ENCODE results near the gene NSG2.
"Not testable (repeated sequence)": the region's sequence is repeated elsewhere in the genome, so short reads cannot be mapped to it uniquely, and the experiment has no call there.

The NSG2 gene

DNA sequence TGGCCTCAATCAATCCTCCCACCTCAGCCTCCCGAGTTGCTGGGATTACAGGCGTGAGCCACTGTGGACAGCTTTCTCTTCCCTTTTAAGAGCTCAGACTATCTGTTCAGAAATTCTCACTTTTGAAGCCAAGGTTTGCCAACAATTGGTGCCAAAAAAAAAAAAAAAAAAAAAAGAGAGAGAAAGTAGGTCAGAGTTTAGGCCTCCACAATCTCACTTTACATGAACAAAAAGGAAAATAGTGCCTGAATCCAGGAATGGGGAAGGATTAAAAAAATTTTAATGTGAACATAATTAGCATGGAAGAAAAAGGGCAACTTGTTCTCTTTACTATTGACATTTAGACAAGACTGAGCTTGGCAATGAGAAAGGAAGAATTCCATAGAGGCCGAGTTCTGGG lies 94.1 kb downstream of the NSG2 start:
- no peaks in the 10 kb centered on the region for H3K36me3 ChIP-seq (replicated peaks)
- no peaks in the 10 kb centered on the region for H3K27me3 ChIP-seq (ENCODE audit: low read depth)
- no peaks in the 10 kb centered on the region for H3K9me3 ChIP-seq
- H3K4me3 ChIP-seq: no peak overlapping the region
- in situ Hi-C loops (cut with MboI; ENCODE audit: low sequenced_read_pairs): no loop called here
- no peak for DNase-seq (ENCODE audit: low spot score in 2 of 2)
- no peaks in the 10 kb centered on the region for H3K4me1 ChIP-seq

- no peak overlapping the region for H3K4me3 ChIP-seq
- in situ Hi-C loops (cut with MboI; ENCODE audit: low sequenced_read_pairs): no loop called here
- H3K27me3 ChIP-seq (ENCODE audit: low read depth): no peaks in the 10 kb centered on the region
- no peaks in the 10 kb centered on the region for H3K9me3 ChIP-seq
- H3K36me3 ChIP-seq (replicated peaks): no peaks in the 10 kb centered on the region
- no peaks in the 10 kb centered on the region for H3K4me1 ChIP-seq
- no peak for DNase-seq (ENCODE audit: low spot score in 2 of 2)
Measured at GRCh38 chr5:174140452-174141020, 95.0 kb downstream of the NSG2 start.

GRCh38 chr5:174141398-174141797 lies 95.9 kb downstream of the NSG2 start:
- H3K27me3 ChIP-seq (ENCODE audit: low read depth): no peaks in the 10 kb centered on the region
- no peak for DNase-seq (ENCODE audit: low spot score in 2 of 2)
- no peak overlapping the region for H3K4me3 ChIP-seq
- in situ Hi-C loops (cut with MboI; ENCODE audit: low sequenced_read_pairs): no loop called here
- no peaks in the 10 kb centered on the region for H3K36me3 ChIP-seq (replicated peaks)
- no peaks in the 10 kb centered on the region for H3K4me1 ChIP-seq
- no peaks in the 10 kb centered on the region for H3K9me3 ChIP-seq

DNA sequence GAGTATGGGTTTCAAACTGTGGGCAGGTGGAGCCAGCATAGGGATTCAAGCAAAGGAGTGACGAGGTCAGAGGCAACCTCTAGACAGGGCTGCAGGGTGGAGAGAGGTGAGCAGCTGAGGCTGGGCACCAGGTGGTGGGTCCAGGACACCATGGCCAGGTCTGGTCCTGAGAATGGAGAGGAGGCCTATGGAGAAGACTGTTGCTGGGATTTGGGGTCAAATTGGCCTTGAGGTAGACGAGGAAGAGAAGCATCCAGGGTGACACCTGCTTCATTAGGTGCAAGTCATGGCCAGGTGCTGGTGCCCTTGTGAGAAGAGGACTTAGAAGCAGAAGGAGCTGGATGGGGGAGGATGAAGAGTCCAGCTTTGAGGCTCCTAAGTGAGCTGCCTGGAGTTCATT lies 99.6 kb downstream of the NSG2 start:
- no peaks in the 10 kb centered on the region for H3K27me3 ChIP-seq (ENCODE audit: low read depth)
- in situ Hi-C loops (cut with MboI; ENCODE audit: low sequenced_read_pairs): no loop called here

GRCh38 chr5:174145821-174146220 lies 100.3 kb downstream of the NSG2 start:
- H3K27me3 ChIP-seq (ENCODE audit: low read depth): no peaks in the 10 kb centered on the region
- no peaks in the 10 kb centered on the region for H3K36me3 ChIP-seq (replicated peaks)
- no peaks in the 10 kb centered on the region for H3K4me1 ChIP-seq
- no peak for DNase-seq (ENCODE audit: low spot score in 2 of 2)
- no peaks in the 10 kb centered on the region for H3K9me3 ChIP-seq
- in situ Hi-C loops (cut with MboI; ENCODE audit: low sequenced_read_pairs): no loop called here
- no peak overlapping the region for H3K4me3 ChIP-seq

More for the DNA sequence above, 99.6 kb downstream of the NSG2 start:
- H3K4me3 ChIP-seq: no peak overlapping the region
- H3K36me3 ChIP-seq (replicated peaks): no peaks in the 10 kb centered on the region
- no peak for DNase-seq (ENCODE audit: low spot score in 2 of 2)
- no peaks in the 10 kb centered on the region for H3K9me3 ChIP-seq
- no peaks in the 10 kb centered on the region for H3K4me1 ChIP-seq

DNA sequence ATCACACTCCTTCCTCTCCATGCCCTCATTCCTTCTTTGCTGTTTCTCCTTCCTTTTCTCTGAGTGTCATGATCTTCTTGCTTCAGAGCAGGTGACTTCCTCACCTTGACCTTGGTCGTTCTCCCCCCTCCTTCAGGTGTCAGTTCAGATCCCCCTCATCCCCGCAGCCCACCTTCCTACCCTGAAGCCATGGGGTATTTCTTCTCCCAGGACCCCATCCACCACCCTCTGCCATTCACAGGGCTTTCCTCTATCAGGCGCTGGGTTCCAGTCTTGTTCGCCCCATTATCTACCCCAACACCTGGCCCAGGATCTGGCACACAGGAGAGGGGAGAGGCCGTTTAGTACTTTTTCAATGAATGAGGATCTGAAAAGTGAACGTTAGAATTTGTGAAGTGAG lies 101.0 kb downstream of the NSG2 start:
- in situ Hi-C loops (cut with MboI; ENCODE audit: low sequenced_read_pairs): no loop called here
- Histone ChIP-seq H3K36me3 (replicated peaks) (no peaks in the 10 kb centered on the region), H3K9me3 (no peaks in the 10 kb centered on the region), H3K4me1 (no peaks in the 10 kb centered on the region), H3K27me3 (ENCODE audit: low read depth) (no peaks in the 10 kb centered on the region), H3K4me3 (no peak overlapping the region)
- no peak for DNase-seq (ENCODE audit: low spot score in 2 of 2)

DNA sequence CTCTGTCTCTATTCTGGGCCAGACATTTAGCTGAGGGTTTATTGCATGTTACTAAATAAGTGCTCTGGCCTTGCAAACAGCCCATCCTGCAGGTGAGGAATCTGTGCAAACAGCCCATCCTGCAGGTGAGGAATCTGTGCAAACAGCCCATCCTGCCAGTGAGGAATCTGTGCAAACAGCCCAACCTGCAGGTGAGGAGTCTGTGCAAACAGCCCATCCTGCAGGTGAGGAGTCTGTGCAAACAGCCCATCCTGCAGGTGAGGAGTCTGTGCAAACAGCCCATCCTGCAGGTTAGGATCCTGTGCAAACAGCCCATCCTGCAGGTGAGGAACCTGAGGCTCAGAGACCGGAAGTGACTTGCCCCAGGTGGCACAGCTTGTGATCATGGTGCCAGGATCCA lies 101.5 kb downstream of the NSG2 start:
- H3K9me3 ChIP-seq; H3K4me1 ChIP-seq; H3K36me3 ChIP-seq (replicated peaks); H3K27me3 ChIP-seq (ENCODE audit: low read depth); H3K4me3 ChIP-seq; in situ Hi-C loops (cut with MboI; ENCODE audit: low sequenced_read_pairs); DNase-seq (ENCODE audit: low spot score in 2 of 2): not testable (repeated sequence)

GRCh38 chr5:174147551-174147950 lies 102.0 kb downstream of the NSG2 start:
- Histone ChIP-seq H3K36me3 (replicated peaks) (no peaks in the 10 kb centered on the region), H3K4me1 (no peaks in the 10 kb centered on the region), H3K9me3 (no peaks in the 10 kb centered on the region), H3K27me3 (ENCODE audit: low read depth) (no peaks in the 10 kb centered on the region), H3K4me3 (no peak overlapping the region)
- in situ Hi-C loops (cut with MboI; ENCODE audit: low sequenced_read_pairs): no loop called here
- DNase-seq (ENCODE audit: low spot score in 2 of 2): no peak

DNA sequence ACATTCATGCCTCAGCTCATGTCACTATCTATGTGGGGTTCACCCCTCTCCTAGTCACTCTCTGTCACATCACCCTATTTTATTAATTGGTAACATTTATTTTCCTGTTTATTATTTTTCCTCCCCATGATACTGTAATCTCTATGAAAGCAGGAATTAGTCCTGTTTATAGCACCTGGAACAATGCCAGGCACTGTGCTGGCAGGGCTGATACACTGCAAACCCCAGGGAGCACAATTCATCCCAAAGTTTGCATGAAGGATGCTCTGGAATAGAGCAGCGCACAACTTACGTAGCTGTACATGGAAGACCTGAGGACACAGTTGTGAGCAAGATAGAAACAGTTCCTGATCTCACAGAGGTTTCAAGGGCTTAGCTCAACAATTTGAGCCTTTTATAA lies 103.2 kb downstream of the NSG2 start:
- Histone ChIP-seq H3K9me3 (no peaks in the 10 kb centered on the region), H3K36me3 (replicated peaks) (no peaks in the 10 kb centered on the region), H3K4me1 (no peaks in the 10 kb centered on the region), H3K27me3 (ENCODE audit: low read depth) (no peaks in the 10 kb centered on the region), H3K4me3 (no peak overlapping the region)
- in situ Hi-C loops (cut with MboI; ENCODE audit: low sequenced_read_pairs): no loop called here
- no peak for DNase-seq (ENCODE audit: low spot score in 2 of 2)

GRCh38 chr5:174149426-174149825 lies 103.9 kb downstream of the NSG2 start:
- no peaks in the 10 kb centered on the region for H3K4me1 ChIP-seq
- no peaks in the 10 kb centered on the region for H3K9me3 ChIP-seq
- H3K4me3 ChIP-seq: no peak overlapping the region
- no peaks in the 10 kb centered on the region for H3K36me3 ChIP-seq (replicated peaks)
- no peak for DNase-seq (ENCODE audit: low spot score in 2 of 2)
- in situ Hi-C loops (cut with MboI; ENCODE audit: low sequenced_read_pairs): no loop called here
- no peaks in the 10 kb centered on the region for H3K27me3 ChIP-seq (ENCODE audit: low read depth)

DNA sequence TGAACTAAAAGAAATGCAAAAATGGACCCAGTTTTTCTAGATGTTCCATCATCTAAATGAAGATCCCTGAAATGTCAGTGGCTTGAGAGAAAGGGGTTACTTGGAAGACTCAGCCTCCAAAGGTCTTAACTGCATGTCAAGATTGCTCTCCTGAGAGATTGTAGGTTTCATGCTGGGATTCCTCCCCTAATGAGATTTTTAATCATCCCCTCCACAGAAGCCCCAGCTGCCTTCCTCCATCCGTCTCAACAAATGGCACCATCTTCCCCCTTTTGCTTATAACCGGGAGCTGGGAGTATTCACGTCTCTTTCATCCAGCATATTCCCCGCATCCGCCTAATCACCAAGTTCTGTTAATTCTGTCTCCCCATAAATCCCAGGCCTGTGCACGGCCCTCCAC lies 104.5 kb downstream of the NSG2 start:
- Histone ChIP-seq H3K36me3 (replicated peaks) (no peaks in the 10 kb centered on the region), H3K4me1 (no peaks in the 10 kb centered on the region), H3K9me3 (peaks cover 3% of the 10 kb centered on the region; the same call in 1 of the 2 replicates), H3K4me3 (no peak overlapping the region), H3K27me3 (ENCODE audit: low read depth) (no peaks in the 10 kb centered on the region)
- DNase-seq (ENCODE audit: low spot score in 2 of 2): no peak
- in situ Hi-C loops (cut with MboI; ENCODE audit: low sequenced_read_pairs): no loop called here

- Histone ChIP-seq H3K9me3 (peaks cover 3% of the 10 kb centered on the region; the same call in 1 of the 2 replicates), H3K27me3 (ENCODE audit: low read depth) (no peaks in the 10 kb centered on the region), H3K4me1 (no peaks in the 10 kb centered on the region), H3K36me3 (replicated peaks) (no peaks in the 10 kb centered on the region), H3K4me3 (no peak overlapping the region)
- no peak for DNase-seq (ENCODE audit: low spot score in 2 of 2)
- in situ Hi-C loops (cut with MboI; ENCODE audit: low sequenced_read_pairs): no loop called here
Measured at GRCh38 chr5:174151599-174152181, 106.2 kb downstream of the NSG2 start.

GRCh38 chr5:174154559-174154958 lies 109.1 kb downstream of the NSG2 start:
- in situ Hi-C loops (cut with MboI; ENCODE audit: low sequenced_read_pairs): no loop called here
- H3K9me3 ChIP-seq: peaks cover 3% of the 10 kb centered on the region; the same call in 1 of the 2 replicates
- H3K4me1 ChIP-seq: no peaks in the 10 kb centered on the region
- H3K36me3 ChIP-seq (replicated peaks): no peaks in the 10 kb centered on the region
- H3K27me3 ChIP-seq (ENCODE audit: low read depth): no peaks in the 10 kb centered on the region
- no peak for DNase-seq (ENCODE audit: low spot score in 2 of 2)
- no peak overlapping the region for H3K4me3 ChIP-seq

- in situ Hi-C loops (cut with MboI; ENCODE audit: low sequenced_read_pairs): no loop called here
- DNase-seq (ENCODE audit: low spot score in 2 of 2): no peak
- H3K4me3 ChIP-seq: no peak overlapping the region
- peaks cover 3% of the 10 kb centered on the region; the same call in 1 of the 2 replicates for H3K9me3 ChIP-seq
- H3K27me3 ChIP-seq (ENCODE audit: low read depth): no peaks in the 10 kb centered on the region
- H3K36me3 ChIP-seq (replicated peaks): no peaks in the 10 kb centered on the region
- H3K4me1 ChIP-seq: no peaks in the 10 kb centered on the region
Measured at GRCh38 chr5:174155281-174155680, 109.8 kb downstream of the NSG2 start.

- no peak overlapping the region for H3K4me3 ChIP-seq
Measured at GRCh38 chr5:174155706-174156105, 110.2 kb downstream of the NSG2 start.

More at GRCh38 chr5:174155706-174156105, 110.2 kb downstream of the NSG2 start:
- in situ Hi-C loops (cut with MboI; ENCODE audit: low sequenced_read_pairs): no loop called here
- Histone ChIP-seq H3K27me3 (ENCODE audit: low read depth) (no peaks in the 10 kb centered on the region), H3K4me1 (no peaks in the 10 kb centered on the region), H3K9me3 (peaks cover 3% of the 10 kb centered on the region; the same call in 1 of the 2 replicates), H3K36me3 (replicated peaks) (no peaks in the 10 kb centered on the region)
- DNase-seq (ENCODE audit: low spot score in 2 of 2): no peak

Measured in HAP-1 (cell line).